ENCODE results near the gene EARS2. TPM values are rescaled to one million over a fixed set of nuclear protein-coding genes. Genes with fewer than 3 reads are reported as not detected.

EARS2 gene
- total and polyA plus RNA-seq, 9 of the 15 experiments (the other 6 are each of a cell fraction or from before 2014, with no cell fraction given) = 17.6 to 58.6 (median 36.3) TPM

DNA sequence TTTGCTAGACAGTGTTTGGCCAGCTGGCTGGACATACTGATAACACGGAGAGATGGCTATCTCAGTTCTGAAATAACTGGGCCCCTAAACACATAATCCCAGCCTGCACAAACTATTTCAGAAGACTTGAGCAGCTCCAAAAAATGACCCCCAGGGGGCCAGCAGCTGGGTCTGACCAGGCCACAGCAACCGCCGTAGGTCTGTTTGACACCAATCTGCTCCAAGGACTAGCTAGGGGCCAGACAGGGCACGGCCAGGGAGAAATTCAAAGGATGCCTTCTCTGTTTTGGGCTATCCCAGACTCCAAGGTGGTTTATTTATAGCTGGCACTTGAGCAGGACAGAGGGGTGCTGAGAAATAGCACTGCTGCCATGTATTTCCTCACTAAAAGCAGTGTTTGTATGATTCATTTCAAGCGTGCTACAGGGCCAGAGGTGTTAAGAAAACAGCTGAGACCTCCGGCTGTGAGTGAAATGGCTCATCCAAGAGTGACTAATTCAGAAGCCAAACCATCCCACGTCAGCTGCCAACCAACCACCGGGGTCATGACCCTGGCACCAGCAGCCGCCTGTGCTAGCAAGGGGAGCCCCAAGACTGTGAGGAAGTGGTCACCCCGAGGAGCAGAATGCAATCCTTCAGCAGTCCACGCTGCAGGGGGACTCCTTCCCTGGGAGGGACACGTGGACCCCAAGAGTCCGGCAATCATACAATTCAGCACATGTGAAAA, 52.5 kb downstream of the EARS2 start (continued):
- TF ChIP-seq, protein P1, sequence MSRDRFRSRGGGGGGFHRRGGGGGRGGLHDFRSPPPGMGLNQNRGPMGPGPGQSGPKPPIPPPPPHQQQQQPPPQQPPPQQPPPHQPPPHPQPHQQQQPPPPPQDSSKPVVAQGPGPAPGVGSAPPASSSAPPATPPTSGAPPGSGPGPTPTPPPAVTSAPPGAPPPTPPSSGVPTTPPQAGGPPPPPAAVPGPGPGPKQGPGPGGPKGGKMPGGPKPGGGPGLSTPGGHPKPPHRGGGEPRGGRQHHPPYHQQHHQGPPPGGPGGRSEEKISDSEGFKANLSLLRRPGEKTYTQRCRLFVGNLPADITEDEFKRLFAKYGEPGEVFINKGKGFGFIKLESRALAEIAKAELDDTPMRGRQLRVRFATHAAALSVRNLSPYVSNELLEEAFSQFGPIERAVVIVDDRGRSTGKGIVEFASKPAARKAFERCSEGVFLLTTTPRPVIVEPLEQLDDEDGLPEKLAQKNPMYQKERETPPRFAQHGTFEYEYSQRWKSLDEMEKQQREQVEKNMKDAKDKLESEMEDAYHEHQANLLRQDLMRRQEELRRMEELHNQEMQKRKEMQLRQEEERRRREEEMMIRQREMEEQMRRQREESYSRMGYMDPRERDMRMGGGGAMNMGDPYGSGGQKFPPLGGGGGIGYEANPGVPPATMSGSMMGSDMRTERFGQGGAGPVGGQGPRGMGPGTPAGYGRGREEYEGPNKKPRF (IDR thresholded peaks at IDR 0.05; ENCODE audit: low read depth, low read length) = no peak
- TF ChIP-seq ZNF282 (CRISPR knock-in tag; IDR thresholded peaks at IDR 0.05) (no peak), ZNF551 (CRISPR knock-in tag; IDR thresholded peaks at IDR 0.05) (no peak), ZBED1 (IDR thresholded peaks at IDR 0.05) (no peak), ZNF589 (CRISPR knock-in tag; IDR thresholded peaks at IDR 0.05; ENCODE audit: low read depth) (no peak), ZC3H4 (CRISPR knock-in tag; IDR thresholded peaks at IDR 0.05; ENCODE audit: borderline replicate concordance) (no peak), MED1 (CRISPR knock-in tag; IDR thresholded peaks at IDR 0.05; ENCODE audit: borderline replicate concordance) (no peak), SMARCE1 (IDR thresholded peaks at IDR 0.05) (peak; percentile 45), HMGN3 (IDR thresholded peaks at IDR 0.05; ENCODE audit: borderline replicate concordance, extremely low read depth, insufficient read length, low read depth, low read length) (no peak), GABPB2 (CRISPR knock-in tag; conservative IDR thresholded peaks at IDR 0.05) (no peak), ZNF79 (CRISPR knock-in tag; IDR thresholded peaks at IDR 0.05; ENCODE audit: low read depth) (no peak), TAF7 (tag; IDR thresholded peaks at IDR 0.05) (no peak), NCOA4 (IDR thresholded peaks at IDR 0.05; ENCODE audit: partially characterized antibody) (no peak), TAF1 (IDR thresholded peaks at IDR 0.05; ENCODE audit: control insufficient read depth, extremely low read depth, insufficient read depth, low read length, severe bottlenecking) (no peak), KLF6 (CRISPR knock-in tag; IDR thresholded peaks at IDR 0.05; ENCODE audit: borderline replicate concordance) (no peak), HDAC1 (IDR thresholded peaks at IDR 0.05) (0 out of 4 replicates have a peak, but pooled peaks of 1 of the 2 experiments have one; percentile 10), ZC3H11A (IDR thresholded peaks at IDR 0.05; ENCODE audit: low read depth, low read length) (no peak)
- TF ChIP-seq, protein P2, sequence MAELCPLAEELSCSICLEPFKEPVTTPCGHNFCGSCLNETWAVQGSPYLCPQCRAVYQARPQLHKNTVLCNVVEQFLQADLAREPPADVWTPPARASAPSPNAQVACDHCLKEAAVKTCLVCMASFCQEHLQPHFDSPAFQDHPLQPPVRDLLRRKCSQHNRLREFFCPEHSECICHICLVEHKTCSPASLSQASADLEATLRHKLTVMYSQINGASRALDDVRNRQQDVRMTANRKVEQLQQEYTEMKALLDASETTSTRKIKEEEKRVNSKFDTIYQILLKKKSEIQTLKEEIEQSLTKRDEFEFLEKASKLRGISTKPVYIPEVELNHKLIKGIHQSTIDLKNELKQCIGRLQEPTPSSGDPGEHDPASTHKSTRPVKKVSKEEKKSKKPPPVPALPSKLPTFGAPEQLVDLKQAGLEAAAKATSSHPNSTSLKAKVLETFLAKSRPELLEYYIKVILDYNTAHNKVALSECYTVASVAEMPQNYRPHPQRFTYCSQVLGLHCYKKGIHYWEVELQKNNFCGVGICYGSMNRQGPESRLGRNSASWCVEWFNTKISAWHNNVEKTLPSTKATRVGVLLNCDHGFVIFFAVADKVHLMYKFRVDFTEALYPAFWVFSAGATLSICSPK (IDR thresholded peaks at IDR 0.05; ENCODE audit: borderline replicate concordance) = no peak
- TF ChIP-seq, protein P3, sequence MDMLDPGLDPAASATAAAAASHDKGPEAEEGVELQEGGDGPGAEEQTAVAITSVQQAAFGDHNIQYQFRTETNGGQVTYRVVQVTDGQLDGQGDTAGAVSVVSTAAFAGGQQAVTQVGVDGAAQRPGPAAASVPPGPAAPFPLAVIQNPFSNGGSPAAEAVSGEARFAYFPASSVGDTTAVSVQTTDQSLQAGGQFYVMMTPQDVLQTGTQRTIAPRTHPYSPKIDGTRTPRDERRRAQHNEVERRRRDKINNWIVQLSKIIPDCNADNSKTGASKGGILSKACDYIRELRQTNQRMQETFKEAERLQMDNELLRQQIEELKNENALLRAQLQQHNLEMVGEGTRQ (CRISPR knock-in tag; IDR thresholded peaks at IDR 0.05) = no peak
- TF ChIP-seq, protein P4, sequence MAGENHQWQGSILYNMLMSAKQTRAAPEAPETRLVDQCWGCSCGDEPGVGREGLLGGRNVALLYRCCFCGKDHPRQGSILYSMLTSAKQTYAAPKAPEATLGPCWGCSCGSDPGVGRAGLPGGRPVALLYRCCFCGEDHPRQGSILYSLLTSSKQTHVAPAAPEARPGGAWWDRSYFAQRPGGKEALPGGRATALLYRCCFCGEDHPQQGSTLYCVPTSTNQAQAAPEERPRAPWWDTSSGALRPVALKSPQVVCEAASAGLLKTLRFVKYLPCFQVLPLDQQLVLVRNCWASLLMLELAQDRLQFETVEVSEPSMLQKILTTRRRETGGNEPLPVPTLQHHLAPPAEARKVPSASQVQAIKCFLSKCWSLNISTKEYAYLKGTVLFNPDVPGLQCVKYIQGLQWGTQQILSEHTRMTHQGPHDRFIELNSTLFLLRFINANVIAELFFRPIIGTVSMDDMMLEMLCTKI (IDR thresholded peaks at IDR 0.05; ENCODE audit: partially characterized antibody) = no peak
